WI38 (cell line): ENCODE results near the gene ACOT8.
"Not testable (repeated sequence)": the region's sequence is repeated elsewhere in the genome, so short reads cannot be mapped to it uniquely, and the experiment has no call there.

Experiments used
- H3K4me3 ChIP-seq: 2 replicates; pipeline ENCODE4 v1.5.1; 2011; ENCODE audit warnings: low read depth, mild to moderate bottlenecking, control low read depth, low read length
- CTCF ChIP-seq: IDR thresholded peaks from 2 replicates; pipeline ENCODE4 v1.5.1; 2012; ENCODE audit warnings: low read depth, mild to moderate bottlenecking, control low read depth, low read length

Gene ACOT8

DNA sequence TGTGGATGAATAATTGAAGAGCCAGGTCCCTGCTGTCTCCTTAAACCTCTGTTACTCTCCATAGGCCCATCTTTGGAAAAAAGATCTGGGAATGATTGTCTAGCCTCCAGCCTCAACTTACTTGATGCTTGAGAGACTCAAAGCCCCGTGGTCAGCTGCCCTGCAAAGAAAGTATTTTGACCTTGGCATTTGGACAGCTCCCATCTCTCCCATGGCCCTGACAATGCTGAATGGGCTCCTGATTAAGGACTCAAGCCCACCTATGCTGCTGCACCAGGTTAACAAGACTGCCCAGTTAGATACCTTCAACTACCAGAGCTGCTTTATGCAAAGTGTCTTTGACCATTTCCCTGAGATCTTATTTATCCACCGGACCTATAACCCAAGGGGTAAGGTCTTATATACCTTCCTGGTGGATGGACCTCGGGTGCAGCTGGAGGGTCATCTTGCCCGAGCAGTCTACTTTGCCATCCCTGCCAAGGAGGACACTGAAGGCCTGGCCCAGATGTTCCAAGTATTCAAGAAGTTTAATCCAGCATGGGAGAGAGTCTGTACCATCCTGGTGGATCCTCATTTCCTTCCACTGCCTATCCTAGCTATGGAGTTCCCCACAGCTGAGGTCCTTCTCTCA is 25.4 kb upstream of the ACOT8 start:
- H3K4me3 ChIP-seq: no peak overlapping the region
- no peak for TF ChIP-seq CTCF

DNA sequence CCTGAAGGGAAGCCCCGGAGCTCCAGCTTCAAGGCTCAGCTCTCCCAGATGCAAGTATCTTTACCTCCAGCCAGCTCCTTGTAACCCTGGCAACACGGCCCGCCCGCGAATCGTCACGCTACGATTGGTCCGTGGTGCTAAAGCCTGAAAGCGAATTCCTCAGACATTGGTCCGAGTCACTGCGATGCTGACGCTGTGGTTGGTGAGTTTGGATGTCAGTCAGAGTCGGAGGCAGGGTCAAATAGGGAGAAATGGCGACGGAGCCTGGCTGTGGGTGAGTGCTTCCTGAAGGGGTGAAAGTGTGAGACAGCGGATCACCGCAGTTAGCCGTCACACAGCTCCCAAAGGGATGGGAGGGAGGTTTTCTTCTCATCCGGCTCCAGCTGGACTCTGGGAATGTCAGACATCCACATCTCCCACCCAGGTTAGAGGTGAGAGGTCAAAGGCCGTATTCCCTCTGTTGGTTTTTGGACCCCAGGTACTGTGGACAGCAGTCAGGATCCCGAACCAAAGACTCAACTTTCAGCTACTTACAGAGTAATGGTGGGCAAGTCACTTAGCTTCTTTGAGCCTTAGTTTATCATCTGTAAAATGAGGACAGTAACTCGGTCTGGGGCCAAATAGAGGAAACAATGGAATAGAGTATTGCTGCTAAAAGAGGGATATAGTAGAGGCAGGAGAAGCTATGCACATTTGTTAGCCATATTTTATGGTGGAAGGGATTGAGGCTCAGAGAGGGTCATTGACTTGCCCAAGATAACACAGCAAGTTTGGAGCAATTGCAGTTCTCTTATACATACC is 24.0 kb upstream of the ACOT8 start, which contains the start of gene ZSWIM1:
ZSWIM1 (plus strand) TSS at position 240 of the 801 bp plus-strand sequence. CDS start 1,366 bp downstream, outside the sequence.
- no peak for TF ChIP-seq CTCF
- peak within 1 kb of the TSS; percentile 82 for H3K4me3 ChIP-seq

GRCh38 chr20:45878076-45878761 is 21.0 kb upstream of the ACOT8 start:
- no peak for TF ChIP-seq CTCF

GRCh38 chr20:45874576-45874975 is 17.4 kb upstream of the ACOT8 start:
- no peak for TF ChIP-seq CTCF
- no peak overlapping the region for H3K4me3 ChIP-seq

More at GRCh38 chr20:45878076-45878761, 21.0 kb upstream of the ACOT8 start:
- H3K4me3 ChIP-seq: no peak overlapping the region

DNA sequence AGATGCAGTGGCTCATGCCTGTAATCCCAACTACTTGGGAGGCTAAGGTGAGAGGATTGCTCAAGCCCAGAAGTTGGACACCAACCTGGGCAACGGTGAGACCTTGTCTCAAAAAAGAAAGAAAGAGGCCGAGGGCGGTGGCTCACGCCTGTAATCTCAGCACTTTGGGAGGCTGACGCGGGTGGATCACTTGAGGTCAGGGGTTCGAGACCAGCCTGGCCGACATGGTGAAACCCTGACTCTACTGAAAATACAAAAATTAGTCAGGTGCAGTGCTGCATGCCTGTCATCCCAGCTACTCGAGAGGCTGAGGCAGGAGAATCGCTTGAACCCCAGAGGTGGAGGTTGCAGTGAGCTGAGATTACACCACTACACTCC is 16.9 kb upstream of the ACOT8 start:
- not testable (repeated sequence) for H3K4me3 ChIP-seq

- no peak overlapping the region for H3K4me3 ChIP-seq
- no peak for TF ChIP-seq CTCF
Measured at GRCh38 chr20:45873409-45874103, 16.4 kb upstream of the ACOT8 start.

DNA sequence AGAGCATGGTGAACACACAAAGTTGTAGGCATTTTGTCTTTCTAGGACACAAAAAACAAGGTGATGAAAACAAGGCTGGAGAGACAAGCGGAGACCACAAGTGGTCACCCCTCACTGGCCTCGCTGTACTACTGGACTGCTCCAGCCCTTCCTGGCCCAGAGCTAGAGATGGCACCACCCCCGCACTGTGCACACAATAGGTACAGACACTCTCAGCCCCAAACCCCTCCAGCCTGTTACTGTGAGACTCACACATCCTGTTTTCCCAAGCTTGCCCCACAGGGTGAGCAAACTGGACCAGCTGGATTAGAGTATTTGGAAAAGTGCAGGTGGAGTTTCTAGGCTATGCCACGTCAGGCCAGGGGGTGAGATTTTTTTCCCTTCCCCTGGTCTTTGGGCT is 15.4 kb upstream of the ACOT8 start:
- no peak for TF ChIP-seq CTCF
- H3K4me3 ChIP-seq: no peak overlapping the region
